Heart right ventricle (tissue), 16 donors: ENCODE measurements around the gene MGP. TPM values are rescaled to one million over a fixed set of nuclear protein-coding genes. Genes with fewer than 3 reads are reported as not detected.
A peak's percentile ranks its signal among the peaks of the same experiment; 100 is the strongest.

Source experiments
- ATAC-seq, 8 donors: fragments of 200-7000 bp; cut with Tn5 transposase; one replicate each; pipeline ENCODE4 v1.9.1; 2020; ENCODE audit warnings: mild to moderate bottlenecking in 8 of 8, moderate library complexity in 8 of 8, moderate number of reproducible peaks in 1 of 8
- DNase-seq, 2 donors: peaks; one replicate each; pipeline ENCODE4 v3.0.0-alpha.2; 2020
- H3K27ac ChIP-seq, 10 donors: fragments of 200-600 bp; sonication (generic) in 2 of 10; one replicate each; pipeline versions ENCODE4 v1.5.0 to v1.8.0; 2020 to 2022; ENCODE audit warnings: mild to moderate bottlenecking in 3 of 10
- H3K27me3 ChIP-seq, 7 donors: fragments of 200-600 bp; one replicate each; pipeline ENCODE4 v1.8.0; 2021 to 2022; ENCODE audit warnings: mild to moderate bottlenecking in 2 of 7
- H3K36me3 ChIP-seq, 9 donors: fragments of 200-600 bp; sonication (generic) in 1 of 9; one replicate each; pipeline versions ENCODE4 v1.5.0 to v1.8.0; 2020 to 2022; ENCODE audit warnings: mild to moderate bottlenecking in 2 of 9
- H3K4me1 ChIP-seq, 9 donors: fragments of 200-600 bp; sonication (generic) in 1 of 9; one replicate each; pipeline versions ENCODE4 v1.5.0 to v1.8.0; 2020 to 2022; ENCODE audit warnings: mild to moderate bottlenecking in 4 of 9
- H3K4me3 ChIP-seq, 10 donors: fragments of 200-600 bp; sonication (generic) in 2 of 10; one replicate each; pipeline versions ENCODE4 v1.5.0 to v1.8.0; 2020 to 2022; ENCODE audit warnings: mild to moderate bottlenecking in 7 of 10, moderate library complexity in 2 of 10
- H3K9me3 ChIP-seq, 11 donors: fragments of 200-600 bp in 10 of 11; sonication (generic) in 2 of 11; one replicate each; pipeline versions ENCODE4 v1.5.0 to v1.8.0; 2013 to 2022; ENCODE audit warnings: mild to moderate bottlenecking in 2 of 11, control low read depth in 1 of 11, moderate library complexity in 1 of 11
- WGBS, 2 donors: extraction: QIAGEN DNeasy Blood & Tissue Kit; methylation state at CpG; one replicate each; pipeline ENCODE4 v1.1.7; 2013; ENCODE audit warnings: inconsistent platforms in 1 of 2; 5-methylcytosine and 5-hydroxymethylcytosine counted together
- intact Hi-C, 10 donors: fragments of 100-400 bp; cut with DNase I; formaldehyde crosslinking; loops; one replicate each; pipeline versions ENCODE4 v1.11.1 to v1.14.2; 2022
- polyA plus RNA-seq, 2 donors: library from polyadenylated mRNA; stranded (reverse); fragments of 200-250 nt; gene quantifications; one replicate each; pipeline ENCODE4 v1.2.3, GENCODE V29; 2013
- total RNA-seq, 10 donors: library from RNA; stranded (reverse); fragmentation: NEBNext Ultra II Directional in 3 of 10; extraction: Animal tissue kit (Norgen Biotek cat#: 25700) in 3 of 10; gene quantifications; one replicate each; pipeline versions ENCODE4 v1.2.1 to v1.2.4, GENCODE V29; 2021 to 2023
- TF ChIP-seq, protein P1 (sequence below), 9 donors: fragments of 200-600 bp; sonication (generic) in 2 of 9; IDR thresholded peaks; one replicate each; pipeline versions ENCODE4 v1.5.0 to v1.8.0; 2021 to 2022; ENCODE audit warnings: antibody characterized with exemption in 9 of 9, mild to moderate bottlenecking in 5 of 9, moderate library complexity in 1 of 9
- donor health status: Arrhythmogenic right ventricular cardiomyopathy.
- donor health status: ischemic (EF 13 %, LVEDD 7.1; RV severe dilation, severe dysfunction).
- donor health status: healthy with polysubstance abuse.
- donor health status: DM: no; HTN: yes; CAD: no.
- donor health status: DM: no; HTN: no; CAD: no.
- donor health status: ischemic (EF 25% LVEDD 6.9; RV normal size, moderate dysfunction).
- donor health status: ischemic (EF 25% LVEDD 5.7; RV mildly dilated, moderate dysfunction).
- donor health status: healthy.
- donor health status: DM: yes; HTN: yes; CAD: no.
- donor health status: Ischemic cardiomyopathy.
- donor health status: ischemic (EF 35%, LVEDD 5.7; RV mildly dilated, moderate dysfunction).
- donor health status: nonischemic (EF 11% LVEDD 7.7; RV severe dilation, severe dysfunction).
- donor health status: DM: yes; HTN: yes; CAD: no.
- donor health status: PGD.
- donor health status: ischemic (EF 29% LVEDD 5.4; RV normal size, mild dysfunction).
- donor health status: nonischemic (EF 23%, LVEDD 6.1; RV moderate dilation, normal function).

Gene MGP
- total and polyA plus RNA-seq, 12 donors, result 151 to 528 (median 257) TPM

DNA sequence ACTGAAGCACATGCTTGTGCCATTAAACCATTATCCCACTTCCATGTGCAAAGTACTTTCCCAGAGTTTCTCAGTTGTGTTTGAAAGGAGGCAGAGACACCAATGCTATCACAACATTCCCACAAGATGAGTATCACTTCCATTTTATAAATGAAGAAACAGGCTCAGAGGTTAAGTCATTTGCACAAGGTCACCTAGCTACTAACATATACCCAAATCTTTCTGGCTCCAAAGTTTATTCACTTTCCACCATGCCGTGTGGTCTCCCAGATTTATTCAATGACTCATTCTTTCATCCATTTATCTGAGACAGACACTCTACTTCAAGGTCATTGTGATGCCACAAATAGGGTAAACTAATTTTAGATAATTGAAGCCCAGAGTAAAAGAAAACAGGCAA, 51.7 kb downstream of the MGP start:
- intact Hi-C loops, result no loop called here
- ATAC-seq, result peak in 4 of 8 donors; percentile 55 to 78 (median 73)
- no peak for DNase-seq
- no peak overlapping the region for H3K4me3 ChIP-seq
- no peaks in the 10 kb centered on the region for H3K36me3 ChIP-seq
- TF ChIP-seq, protein P1, sequence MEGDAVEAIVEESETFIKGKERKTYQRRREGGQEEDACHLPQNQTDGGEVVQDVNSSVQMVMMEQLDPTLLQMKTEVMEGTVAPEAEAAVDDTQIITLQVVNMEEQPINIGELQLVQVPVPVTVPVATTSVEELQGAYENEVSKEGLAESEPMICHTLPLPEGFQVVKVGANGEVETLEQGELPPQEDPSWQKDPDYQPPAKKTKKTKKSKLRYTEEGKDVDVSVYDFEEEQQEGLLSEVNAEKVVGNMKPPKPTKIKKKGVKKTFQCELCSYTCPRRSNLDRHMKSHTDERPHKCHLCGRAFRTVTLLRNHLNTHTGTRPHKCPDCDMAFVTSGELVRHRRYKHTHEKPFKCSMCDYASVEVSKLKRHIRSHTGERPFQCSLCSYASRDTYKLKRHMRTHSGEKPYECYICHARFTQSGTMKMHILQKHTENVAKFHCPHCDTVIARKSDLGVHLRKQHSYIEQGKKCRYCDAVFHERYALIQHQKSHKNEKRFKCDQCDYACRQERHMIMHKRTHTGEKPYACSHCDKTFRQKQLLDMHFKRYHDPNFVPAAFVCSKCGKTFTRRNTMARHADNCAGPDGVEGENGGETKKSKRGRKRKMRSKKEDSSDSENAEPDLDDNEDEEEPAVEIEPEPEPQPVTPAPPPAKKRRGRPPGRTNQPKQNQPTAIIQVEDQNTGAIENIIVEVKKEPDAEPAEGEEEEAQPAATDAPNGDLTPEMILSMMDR (IDR thresholded peaks at IDR 0.05), result no peak
- H3K27me3 ChIP-seq, result no peaks in the 10 kb centered on the region
- no peaks in the 10 kb centered on the region for H3K9me3 ChIP-seq
- H3K4me1 ChIP-seq, result peaks cover 0 to 38% (median 22%) of the 10 kb centered on the region in 9 donors
- peak overlapping the region in 3 of 10 donors; percentile 2 to 49 (median 47) for H3K27ac ChIP-seq
- 19 to 20% methylated on average over 1 of the region's 1 CpG for WGBS, 2 donors

DNA sequence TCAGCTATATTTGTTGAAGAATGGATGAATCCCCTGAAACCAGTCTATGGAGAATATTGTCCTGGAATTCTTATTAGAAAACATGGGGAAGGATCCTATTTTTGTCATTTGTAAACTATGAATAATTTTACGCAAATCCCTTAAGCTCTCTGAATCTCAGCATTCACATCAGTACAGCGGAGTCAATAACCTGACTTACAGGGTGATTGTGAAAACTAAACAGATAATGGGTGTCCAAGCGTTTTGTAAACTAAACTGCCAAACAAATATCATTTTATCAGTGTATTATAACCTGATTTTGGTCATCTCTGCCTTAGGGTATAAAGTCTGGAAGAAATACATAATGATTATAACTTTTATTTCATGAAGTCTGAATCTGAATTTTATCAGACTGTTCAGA, 52.3 kb downstream of the MGP start:
- H3K9me3 ChIP-seq, result no peaks in the 10 kb centered on the region
- intact Hi-C loops, result no loop called here
- TF ChIP-seq, protein P1 (IDR thresholded peaks at IDR 0.05), result no peak
- no peak overlapping the region for H3K27ac ChIP-seq
- no peak for ATAC-seq
- H3K4me3 ChIP-seq, result no peak overlapping the region
- peaks cover 0 to 38% (median 22%) of the 10 kb centered on the region in 9 donors for H3K4me1 ChIP-seq
- H3K27me3 ChIP-seq, result no peaks in the 10 kb centered on the region
- H3K36me3 ChIP-seq, result no peaks in the 10 kb centered on the region
- no peak for DNase-seq
- WGBS, 2 donors, result 89% methylated on average over 3 of the region's 3 CpGs

Other genes starting within 250 kb of the MGP start
- gene GUCY2C, start 189.3 kb downstream of the MGP start, total RNA-seq, result under 1 TPM in 2 of 10 donors, not detected in 8; 0.06 to 0.15 TPM
- gene GUCY2C, start 189.3 kb downstream of the MGP start, polyA plus RNA-seq, result under 1 TPM in 1 of 2 donors, not detected in 1; 0.01 TPM
- 10 to 100 TPM; 47.6 to 62.3 (median 56.0) TPM for gene WBP11, start 82.4 kb downstream of the MGP start, total RNA-seq
- gene WBP11, start 82.4 kb downstream of the MGP start, polyA plus RNA-seq, result 10 to 100 TPM; 11.9 to 27.6 TPM
- 1 to 10 TPM; 1.2 to 5.8 (median 3.7) TPM for gene C12orf60, start 82.2 kb downstream of the MGP start, total RNA-seq
- 1 to 10 TPM; 3.4 to 5.5 TPM for gene C12orf60, start 82.2 kb downstream of the MGP start, polyA plus RNA-seq
- gene SMCO3, start 71.7 kb downstream of the MGP start, total RNA-seq, result under 1 TPM in 5 of 10 donors, not detected in 5; 0.10 to 0.24 (median 0.12) TPM
- gene SMCO3, start 71.7 kb downstream of the MGP start, polyA plus RNA-seq, result 1 to 10 TPM in 1 of 2 donors, under 1 TPM in 1; 0.14 to 1.3 TPM
- 1 to 10 TPM in 9 of 10 donors, under 1 TPM in 1; 0.72 to 3.9 (median 2.8) TPM for gene ART4, start 42.3 kb downstream of the MGP start, total RNA-seq
- gene ART4, start 42.3 kb downstream of the MGP start, polyA plus RNA-seq, result 1 to 10 TPM; 1.3 to 2.7 TPM
- gene ERP27, start 52.7 kb upstream of the MGP start, total RNA-seq, result under 1 TPM in 8 of 10 donors, not detected in 2; 0.14 to 0.79 (median 0.28) TPM
- gene ERP27, start 52.7 kb upstream of the MGP start, polyA plus RNA-seq, result under 1 TPM; 0.20 to 0.44 TPM
- 100 to 1,000 TPM in 1 of 10 donors, 10 to 100 TPM in 9; 28.1 to 150 (median 37.9) TPM for gene ARHGDIB, start 75.7 kb upstream of the MGP start, total RNA-seq
- 100 to 1,000 TPM; 114 to 144 TPM for gene ARHGDIB, start 75.7 kb upstream of the MGP start, polyA plus RNA-seq
- not detected for gene PDE6H, start 87.2 kb upstream of the MGP start, total RNA-seq
- gene PDE6H, start 87.2 kb upstream of the MGP start, polyA plus RNA-seq, result not detected